PC-3 (cell line): ENCODE data around the gene DIAPH2. TPM values are rescaled to one million over a fixed set of nuclear protein-coding genes. Genes with fewer than 3 reads are reported as not detected.

Experiments
- ATAC-seq: fragments of 200-7000 bp; cut with Tn5 transposase; 2 replicates; pipeline ENCODE4 v1.9.1; 2020; ENCODE audit warnings: mild to moderate bottlenecking, moderate library complexity
- BruUV-seq: library from RNA; stranded (reverse); fragments of 400-500 nt; replicated peaks from 2 replicates; lab custom pipeline; 2021; lab: Mats Ljungman, UMichigan
- CTCF ChIA-PET: fragments of 300-600 bp; sonication (Branson Sonifier 250); formaldehyde crosslinking; loops from one replicate; lab custom pipeline; 2022; ENCODE audit warnings: antibody characterized with exemption; lab: Charles Lee
- POLR2A ChIA-PET: fragments of 300-600 bp; sonication (Branson Sonifier 250); formaldehyde crosslinking; loops from one replicate; lab custom pipeline; 2022; ENCODE audit warnings: antibody characterized with exemption; ENCODE audit not compliant: unreplicated experiment; lab: Charles Lee
- DNase-seq: peaks from one replicate; pipeline ENCODE4 v3.0.0-alpha.2; 2015
- H2AFZ ChIP-seq: fragments of 300-600 bp; sonication (generic); 2 replicates; pipeline ENCODE4 v1.6.0; 2016; ENCODE audit warnings: antibody characterized with exemption, low read length
- H3F3A ChIP-seq: fragments of 300-600 bp; sonication (generic); one replicate; pipeline ENCODE4 v1.6.0; 2017; ENCODE audit warnings: antibody characterized with exemption, low read length, control low read depth, mild to moderate bottlenecking; ENCODE audit not compliant: unreplicated experiment
- H3K27ac ChIP-seq: fragments of 300-600 bp; sonication (generic); 2 replicates; pipeline ENCODE4 v1.5.1; 2016; ENCODE audit warnings: mild to moderate bottlenecking, low read length
- H3K27me3 ChIP-seq: fragments of 300-600 bp; sonication (generic); 2 replicates; pipeline ENCODE4 v1.6.1; 2016; ENCODE audit warnings: low read length, mixed read lengths
- H3K36me3 ChIP-seq: fragments of 300-600 bp; sonication (generic); 2 replicates; pipeline ENCODE4 v1.6.1; 2016; ENCODE audit warnings: low read depth, mixed run types, low read length, mixed read lengths
- H3K4me1 ChIP-seq: fragments of 300-600 bp; sonication (generic); 2 replicates; pipeline ENCODE4 v1.5.1; 2016; ENCODE audit warnings: low read length; ENCODE audit not compliant: insufficient read depth
- H3K4me2 ChIP-seq: fragments of 300-600 bp; sonication (generic); 2 replicates; pipeline ENCODE4 v1.6.0; 2016; ENCODE audit warnings: low read length
- H3K4me3 ChIP-seq: fragments of 300-600 bp; sonication (generic); 2 replicates; pipeline ENCODE4 v1.5.1; 2016; ENCODE audit warnings: mild to moderate bottlenecking, low read length, mixed read lengths
- H3K79me2 ChIP-seq: fragments of 300-600 bp; sonication (generic); 2 replicates; pipeline ENCODE4 v1.6.1; 2017; ENCODE audit warnings: low read length, mixed read lengths
- H3K9ac ChIP-seq: fragments of 300-600 bp; sonication (generic); 2 replicates; pipeline ENCODE4 v1.6.0; 2016; ENCODE audit warnings: mild to moderate bottlenecking, low read length
- H3K9me2 ChIP-seq: fragments of 300-600 bp; sonication (generic); replicated peaks from 2 replicates; pipeline ENCODE4 v1.6.1; 2016; ENCODE audit warnings: mixed run types, low read length, mixed read lengths
- H3K9me3 ChIP-seq: fragments of 300-600 bp; sonication (generic); 2 replicates; pipeline ENCODE4 v1.6.1; 2016; ENCODE audit warnings: low read length, mixed read lengths
- H4K20me1 ChIP-seq: fragments of 300-600 bp; sonication (generic); 2 replicates; pipeline ENCODE4 v1.6.1; 2016; ENCODE audit warnings: low read length, mixed read lengths
- CTCF ChIP-seq: fragments of 300-600 bp; sonication (generic); conservative IDR thresholded peaks from 2 replicates; pipeline ENCODE4 v1.5.1; 2017; ENCODE audit warnings: antibody characterized with exemption, low read depth, mild to moderate bottlenecking, low read length
- EZH2 ChIP-seq: fragments of 300-600 bp; sonication (generic); IDR thresholded peaks from one replicate; pipeline ENCODE4 v1.6.1; 2017; ENCODE audit warnings: antibody characterized with exemption, mild to moderate bottlenecking, low read length; ENCODE audit not compliant: unreplicated experiment
- EZH2phosphoT487 ChIP-seq: fragments of 300-600 bp; sonication (generic); IDR thresholded peaks from 2 replicates; pipeline ENCODE4 v1.6.1; 2018; ENCODE audit warnings: mild to moderate bottlenecking, antibody characterized with exemption, low read length, borderline replicate concordance
- intact Hi-C: fragments of 100-400 bp; cut with micrococcal nuclease; formaldehyde crosslinking; loops from 2 replicates; pipeline ENCODE4 v1.9.0; 2023
- total RNA-seq: library from RNA; depleted of rRNA; stranded (reverse); fragments of >200 nt; gene quantifications from 2 replicates; pipeline ENCODE4 v1.2.3, GENCODE V29; 2014

DIAPH2 gene
- total RNA-seq, 1 experiment from 2014 or later: 15.1 TPM

GRCh38 chrX:97006167-97006566 lies 321.5 kb downstream of the DIAPH2 start:
- Histone ChIP-seq H3K4me2 (no peak overlapping the region), H3K4me3 (no peak overlapping the region), H3K4me1 (no peaks in the 10 kb centered on the region), H2AFZ (no peak overlapping the region), H3K9me2 (no peaks in the 10 kb centered on the region), H4K20me1 (no peaks in the 10 kb centered on the region), H3K27me3 (no peaks in the 10 kb centered on the region), H3K79me2 (no peaks in the 10 kb centered on the region), H3K27ac (no peak overlapping the region), H3K36me3 (no peaks in the 10 kb centered on the region), H3K9ac (no peak overlapping the region), H3K9me3 (no peaks in the 10 kb centered on the region), H3F3A (no peaks in the 10 kb centered on the region)
- no peak for DNase-seq
- BruUV-seq: no TSS peak
- ChIA-PET CTCF (interaction anchor here (0.6 kb wide), 1 partner anchor 98 kb away, joined by 3 read pairs; no protein-coding TSS in a partner anchor), POLR2A (no interaction called here)
- TF ChIP-seq CTCF (no peak), EZH2 (no peak), EZH2phosphoT487 (no peak)
- intact Hi-C loops: no loop called here
- ATAC-seq: no peak

- no peak overlapping the region for H3K4me3 ChIP-seq
- BruUV-seq: no TSS peak
- H3K9ac ChIP-seq: no peak overlapping the region
- intact Hi-C loops: no loop called here
- DNase-seq (no peak), ATAC-seq (no peak)
- no peak overlapping the region for H3K4me2 ChIP-seq
- no peaks in the 10 kb centered on the region for H3K9me3 ChIP-seq
- POLR2A ChIA-PET: no interaction called here
- H3F3A ChIP-seq: no peaks in the 10 kb centered on the region
- no peak overlapping the region for H3K27ac ChIP-seq
- H3K4me1 ChIP-seq: no peaks in the 10 kb centered on the region
- H3K36me3 ChIP-seq: no peaks in the 10 kb centered on the region
- H3K79me2 ChIP-seq: no peaks in the 10 kb centered on the region
- no peaks in the 10 kb centered on the region for H3K9me2 ChIP-seq
- no peaks in the 10 kb centered on the region for H4K20me1 ChIP-seq
- no peaks in the 10 kb centered on the region for H3K27me3 ChIP-seq
- H2AFZ ChIP-seq: no peak overlapping the region
- CTCF ChIA-PET: no interaction called here
- TF ChIP-seq CTCF (no peak), EZH2 (no peak), EZH2phosphoT487 (no peak)
These were observed 324.7 kb downstream of the DIAPH2 start for GRCh38 chrX:97009391-97009790.

GRCh38 chrX:97011540-97011939 lies 326.9 kb downstream of the DIAPH2 start:
- Histone ChIP-seq H3K79me2 (no peaks in the 10 kb centered on the region), H3K27ac (no peak overlapping the region), H4K20me1 (no peaks in the 10 kb centered on the region), H2AFZ (no peak overlapping the region), H3K36me3 (no peaks in the 10 kb centered on the region), H3K9ac (no peak overlapping the region), H3K27me3 (no peaks in the 10 kb centered on the region), H3F3A (no peaks in the 10 kb centered on the region), H3K9me3 (no peaks in the 10 kb centered on the region), H3K9me2 (no peaks in the 10 kb centered on the region), H3K4me3 (no peak overlapping the region), H3K4me1 (no peaks in the 10 kb centered on the region), H3K4me2 (no peak overlapping the region)
- CTCF ChIA-PET: no interaction called here
- DNase-seq: no peak
- no TSS peak for BruUV-seq
- no peak for TF ChIP-seq CTCF
- TF ChIP-seq EZH2: no peak
- no peak for TF ChIP-seq EZH2phosphoT487
- intact Hi-C loops: no loop called here
- no peak for ATAC-seq
- POLR2A ChIA-PET: no interaction called here
